Right lobe of liver (tissue), 6 donors: ENCODE data around the gene SRRM1. TPM values are rescaled to one million over a fixed set of nuclear protein-coding genes. Genes with fewer than 3 reads are reported as not detected.

Source experiments
- ATAC-seq, 4 donors: fragments of 200-7000 bp; cut with Tn5 transposase; one replicate each; pipeline ENCODE4 v1.9.1; 2020; ENCODE audit warnings: mild to moderate bottlenecking in 4 of 4, moderate library complexity in 4 of 4
- DNase-seq, 3 donors: peaks; one replicate each; pipeline ENCODE4 v3.0.0-alpha.2; 2020
- H3K27ac ChIP-seq, 3 donors: fragments of 200-600 bp; one replicate each; pipeline ENCODE4 v1.8.0; 2022
- H3K27me3 ChIP-seq, 2 donors: fragments of 200-600 bp; one replicate each; pipeline ENCODE4 v1.8.0; 2022
- H3K36me3 ChIP-seq, 4 donors: fragments of 200-600 bp; sonication (generic) in 1 of 4; one replicate each; pipeline versions ENCODE4 v1.5.1 to v1.8.0; 2017 to 2022; ENCODE audit warnings: control low read depth in 1 of 4
- H3K4me1 ChIP-seq, 4 donors: fragments of 200-600 bp; sonication (generic) in 1 of 4; one replicate each; pipeline versions ENCODE4 v1.5.1 to v1.8.0; 2017 to 2022; ENCODE audit warnings: control low read depth in 1 of 4
- H3K4me3 ChIP-seq, 3 donors: fragments of 200-600 bp; one replicate each; pipeline ENCODE4 v1.8.0; 2022
- H3K9me3 ChIP-seq, 4 donors: fragments of 200-600 bp; sonication (generic) in 1 of 4; one replicate each; pipeline versions ENCODE4 v1.5.1 to v1.8.0; 2017 to 2022; ENCODE audit warnings: control low read depth in 1 of 4
- CTCF ChIP-seq, 4 donors: fragments of 200-600 bp in 3 of 4; fragments of 450-650 bp in 1 of 4; IDR thresholded peaks; one replicate each; pipeline versions ENCODE4 v1.5.1 to v1.8.0; 2016 to 2022; ENCODE audit warnings: antibody characterized with exemption in 4 of 4, mild to moderate bottlenecking in 2 of 4
- POLR2A ChIP-seq: fragments of 450-650 bp; IDR thresholded peaks from one replicate; pipeline ENCODE4 v1.6.1; 2017; ENCODE audit warnings: antibody characterized with exemption, mild to moderate bottlenecking
- WGBS: methylation state at CpG from one replicate; pipeline ENCODE4 v1.1.6; 2018; ENCODE audit warnings: low coverage, low lambda C conversion rate; ENCODE audit not compliant: insufficient coverage; ENCODE audit errors: missing lambda C conversion rate; 5-methylcytosine and 5-hydroxymethylcytosine counted together
- intact Hi-C, 2 donors: fragments of 100-400 bp; cut with DNase I; formaldehyde crosslinking; loops; one replicate each; pipeline versions ENCODE4 v1.11.2 to v1.14.1; 2022
- total RNA-seq, 6 experiments: library from RNA; depleted of rRNA in 2 of 6; stranded (reverse); fragments of >200 nt in 2 of 6; fragmentation: NEBNext Ultra II Directional in 3 of 6; extraction: Animal tissue kit (Norgen Biotek cat#: 25700) in 3 of 6; gene quantifications; one replicate each; pipeline versions ENCODE4 v1.1.0 to v1.2.4, GENCODE V29; 2016 to 2023
- donor health status: DM: no; HTN: yes; CAD: no.
- donor health status: DM: no; HTN: no; CAD: no.
- donor health status: DM: no; HTN: no; CAD: no.
- donor health status: DM: no; HTN: yes; CAD: no.
- donor health status: DM: no; HTN: yes; CAD: no.

SRRM1 gene
- total RNA-seq, 6 experiments from 2014 or later, result 41.1 to 52.0 (median 44.9) TPM

- Histone ChIP-seq H3K4me3 (no peak overlapping the region), H3K27ac (no peak overlapping the region), H3K9me3 (no peaks in the 10 kb centered on the region), H3K27me3 (no peaks in the 10 kb centered on the region), H3K4me1 (peaks cover 0 to 15% (median 2%) of the 10 kb centered on the region in 4 donors), H3K36me3 (no peaks in the 10 kb centered on the region)
- no peak for ATAC-seq
- intact Hi-C loops, result no loop called here
- TF ChIP-seq POLR2A (no peak), CTCF (IDR thresholded peaks at IDR 0.05) (no peak)
- no peak for DNase-seq
- WGBS, result 57% methylated on average over 1 of the region's 4 CpGs
Observed at GRCh38 chr1:24713176-24713575, 70.1 kb downstream of the SRRM1 start.

- Histone ChIP-seq H3K27me3 (no peaks in the 10 kb centered on the region), H3K9me3 (no peaks in the 10 kb centered on the region), H3K4me1 (peaks cover 0 to 20% (median 4%) of the 10 kb centered on the region in 4 donors), H3K27ac (no peak overlapping the region), H3K36me3 (no peaks in the 10 kb centered on the region), H3K4me3 (no peak overlapping the region)
- DNase-seq (no peak), ATAC-seq (no peak)
- intact Hi-C loops, result no loop called here
- 63% methylated on average over 5 of the region's 5 CpGs for WGBS
- no peak for TF ChIP-seq POLR2A
- TF ChIP-seq CTCF (IDR thresholded peaks at IDR 0.05), result no peak
Observed at GRCh38 chr1:24713736-24714135, 70.6 kb downstream of the SRRM1 start.

- WGBS, result 100% methylated on average over 1 of the region's 8 CpGs
- TF ChIP-seq CTCF (IDR thresholded peaks at IDR 0.05) (no peak), POLR2A (no peak)
- DNase-seq, result no peak
- Histone ChIP-seq H3K4me1 (peaks cover 0 to 23% (median 5%) of the 10 kb centered on the region in 4 donors), H3K9me3 (no peaks in the 10 kb centered on the region), H3K4me3 (no peak overlapping the region), H3K27ac (no peak overlapping the region), H3K27me3 (no peaks in the 10 kb centered on the region), H3K36me3 (no peaks in the 10 kb centered on the region)
- intact Hi-C loops, result no loop called here
- ATAC-seq, result no peak
Observed at GRCh38 chr1:24714859-24715520, 71.9 kb downstream of the SRRM1 start.

- 88% methylated on average over 7 of the region's 7 CpGs for WGBS
- DNase-seq, result no peak
- no peak overlapping the region for H3K27ac ChIP-seq
- no peaks in the 10 kb centered on the region for H3K9me3 ChIP-seq
- no peak for TF ChIP-seq CTCF (IDR thresholded peaks at IDR 0.05)
- no peak for TF ChIP-seq POLR2A
- H3K4me1 ChIP-seq, result peaks cover 0 to 23% (median 5%) of the 10 kb centered on the region in 4 donors
- no peak overlapping the region for H3K4me3 ChIP-seq
- no peak for ATAC-seq
- no peaks in the 10 kb centered on the region for H3K27me3 ChIP-seq
- intact Hi-C loops, result no loop called here
- H3K36me3 ChIP-seq, result no peaks in the 10 kb centered on the region
Observed at GRCh38 chr1:24715658-24716057, 72.6 kb downstream of the SRRM1 start.
